NCI-H524 treated with DMSO at 0.1 percent for 48 hours (cell line): ENCODE results near the gene TSHZ2.

Source experiments
- DNase-seq: peaks from one replicate; lab custom pipeline; 2025; lab: John Stamatoyannopoulos, UW

Gene TSHZ2

DNA sequence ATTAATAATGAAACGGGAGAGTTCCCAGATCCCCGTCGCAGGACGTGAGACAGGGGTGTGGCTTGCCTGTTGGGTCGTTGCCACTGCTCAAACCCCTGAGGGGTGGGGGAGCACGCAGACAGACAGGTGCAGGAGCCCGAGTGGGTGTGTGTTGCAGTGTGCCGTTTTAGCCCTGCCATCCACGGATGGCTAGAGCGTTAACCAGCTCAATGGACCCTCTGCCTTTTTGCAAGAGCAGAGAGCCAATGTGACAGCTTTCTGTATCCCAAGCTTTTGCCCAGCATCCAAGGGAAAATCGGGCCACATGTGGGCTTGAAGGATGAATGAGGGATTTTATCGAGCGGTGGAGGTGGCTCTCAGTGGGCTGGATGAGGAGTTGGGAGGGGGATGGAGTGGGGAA lies 237.9 kb downstream of the TSHZ2 start:
- DNase-seq, result no peak

DNA sequence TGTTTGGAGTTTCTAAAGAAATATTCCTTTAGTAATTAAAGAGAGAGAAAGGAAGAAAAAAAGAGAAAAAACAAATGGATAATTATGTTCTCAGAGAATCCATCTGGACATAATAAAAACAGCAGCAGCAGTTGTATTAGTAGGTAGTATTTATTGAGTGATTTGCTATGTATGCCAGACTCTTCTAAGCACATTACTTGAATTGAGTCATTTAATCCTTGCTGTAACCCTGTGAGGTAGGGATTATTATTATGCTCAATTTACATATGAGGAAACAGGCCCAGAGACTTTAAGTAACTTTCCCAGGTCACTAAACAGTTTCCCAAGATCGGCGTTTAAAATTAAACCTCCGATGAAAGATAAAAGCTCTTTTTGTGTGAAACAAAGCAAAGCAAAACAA lies 238.8 kb downstream of the TSHZ2 start:
- DNase-seq, result no peak

DNA sequence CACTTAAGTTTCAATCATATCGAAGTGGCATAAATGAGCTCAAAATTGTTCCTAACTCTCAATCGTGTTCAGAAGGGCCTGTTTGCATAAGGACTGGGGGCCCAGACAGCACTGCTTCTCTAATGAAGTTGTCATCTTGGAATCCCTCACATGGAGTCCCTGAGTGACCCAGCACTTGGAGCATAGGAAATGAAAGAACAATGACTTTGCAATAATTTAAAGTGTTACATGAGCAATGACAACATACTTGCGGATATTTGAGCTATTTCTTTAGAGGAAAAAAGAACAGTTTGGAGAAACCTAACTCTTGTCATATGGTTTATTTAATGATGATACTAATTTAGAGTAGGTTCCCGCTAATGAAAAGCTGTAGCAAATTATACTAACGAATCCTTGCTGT lies 239.9 kb downstream of the TSHZ2 start:
- no peak for DNase-seq

DNA sequence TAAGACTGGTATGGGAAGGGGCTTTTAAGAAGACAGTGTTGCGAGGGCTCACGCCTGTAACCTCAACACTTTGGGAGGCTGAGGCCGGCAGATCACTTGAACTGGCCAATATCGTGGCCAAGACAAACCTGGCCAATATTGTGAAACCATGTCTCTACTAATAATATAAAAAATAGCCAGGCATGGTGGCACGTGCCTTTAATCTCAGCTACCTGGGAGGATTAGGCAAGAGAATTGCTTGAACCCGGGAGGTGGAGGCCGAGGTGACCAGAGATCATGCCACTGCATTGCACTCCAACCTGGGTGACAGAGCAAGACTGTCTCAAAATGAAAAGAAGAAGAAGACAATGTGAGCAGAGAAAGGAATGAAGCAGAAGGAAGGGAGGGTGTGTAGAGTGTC lies 242.2 kb downstream of the TSHZ2 start:
- no peak for DNase-seq

DNA sequence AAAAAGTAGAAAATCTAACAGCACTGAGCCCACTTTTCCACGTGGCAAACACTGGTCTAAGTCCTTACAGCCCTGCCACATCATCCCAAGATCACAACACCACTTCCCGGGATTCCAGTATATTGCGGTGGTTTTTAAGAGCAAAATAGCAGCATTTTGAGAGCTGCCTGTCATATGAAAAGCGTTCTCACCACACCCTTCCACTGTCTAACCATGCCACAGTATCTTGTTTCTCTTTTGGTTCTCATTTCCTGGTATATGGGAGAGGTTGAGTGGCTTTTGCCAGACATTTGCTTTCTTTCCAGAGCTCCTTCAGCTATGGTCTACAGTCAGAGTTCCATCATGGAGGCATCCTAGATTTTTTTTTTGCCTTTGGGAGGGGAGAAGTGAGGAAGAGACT lies 243.0 kb downstream of the TSHZ2 start:
- no peak for DNase-seq

DNA sequence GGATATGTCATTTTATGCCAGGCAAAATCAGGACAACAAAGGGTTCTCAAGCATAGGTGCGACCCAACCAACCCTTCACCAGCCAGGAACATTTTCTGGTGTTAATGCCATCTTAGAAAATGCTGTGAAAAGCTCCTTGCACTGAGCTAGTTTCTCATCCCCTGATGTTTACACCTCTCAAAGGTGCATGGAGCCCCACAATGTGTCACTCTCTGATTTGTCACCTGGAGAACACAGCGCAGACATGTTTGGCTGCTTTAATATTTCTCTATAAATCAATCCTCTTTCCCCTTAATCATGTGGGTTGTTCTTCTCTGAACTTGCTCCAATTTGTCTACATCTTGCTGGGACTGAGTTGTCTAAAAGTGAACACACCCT lies 244.3 kb downstream of the TSHZ2 start:
- DNase-seq, result no peak

DNA sequence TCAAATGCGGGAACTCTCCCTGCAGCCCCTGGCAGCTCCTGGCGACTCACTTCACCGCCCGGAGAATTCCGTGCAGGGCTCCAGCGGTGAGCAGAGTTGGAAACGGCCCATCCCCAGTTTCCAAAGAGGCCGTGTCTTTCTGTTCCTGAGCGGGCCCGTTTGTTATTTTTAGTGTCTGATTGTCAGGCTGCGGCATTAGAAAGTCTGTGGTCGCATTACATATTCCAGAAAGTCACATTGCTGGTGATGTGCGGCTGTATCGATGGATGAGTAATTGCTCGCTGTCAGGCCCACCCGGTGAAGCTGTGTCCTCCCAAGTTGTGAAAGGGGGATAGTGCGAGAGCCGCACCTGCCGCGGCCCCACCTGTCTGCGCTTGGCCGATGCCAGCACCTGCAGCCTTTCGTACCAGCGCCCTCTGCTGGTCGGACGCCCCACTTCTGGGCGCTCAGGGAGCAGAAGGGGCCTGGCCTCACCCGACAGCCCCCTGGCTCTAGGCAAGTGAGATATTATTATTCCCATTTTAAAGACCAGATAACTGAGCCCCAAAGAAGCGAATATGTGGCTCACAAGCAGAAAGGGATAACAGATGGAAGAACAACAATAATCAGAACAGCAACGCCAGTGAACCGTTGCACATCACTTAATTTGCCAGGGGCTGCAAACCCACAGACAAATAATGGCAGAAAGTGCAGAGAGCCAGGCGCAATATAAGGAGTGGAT lies 244.9 kb downstream of the TSHZ2 start:
- no peak for DNase-seq

DNA sequence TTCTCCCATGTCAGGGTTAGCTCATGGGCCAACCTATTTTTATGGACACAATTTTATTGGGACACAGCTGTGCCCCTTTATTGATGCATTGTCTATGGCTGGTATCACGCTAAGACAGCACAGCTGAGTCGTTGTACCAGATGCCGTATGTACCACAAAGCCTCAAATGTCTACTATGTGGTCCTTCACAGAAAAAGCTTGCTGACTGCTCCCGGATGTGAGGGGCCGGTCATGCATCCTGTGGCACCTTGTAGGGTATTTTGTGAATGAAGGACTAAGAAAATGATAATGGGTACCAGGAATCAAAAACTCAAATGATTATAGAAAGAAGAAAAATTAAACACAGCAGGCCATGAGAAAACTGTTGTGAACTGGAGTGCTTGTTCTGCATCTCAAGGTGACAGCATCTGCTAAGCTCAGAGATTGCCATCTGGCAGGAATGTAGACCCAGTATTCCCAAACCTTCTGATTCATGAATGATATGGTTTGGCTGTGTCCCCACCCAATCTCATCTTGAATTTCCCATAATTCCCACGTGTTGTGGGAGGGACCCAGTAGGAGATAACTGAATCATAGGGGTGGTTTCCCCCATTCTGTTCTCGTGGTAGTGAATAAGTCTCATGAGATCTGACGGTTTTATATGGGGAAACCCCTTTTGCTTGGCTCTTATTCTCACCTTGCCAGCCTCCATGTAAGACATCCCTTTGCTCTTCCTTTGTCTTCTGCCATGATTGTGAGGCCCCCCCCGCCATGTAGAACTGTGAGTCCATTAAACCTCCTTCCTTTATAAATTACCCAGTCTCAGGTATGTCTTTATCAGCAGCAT lies 248.5 kb downstream of the TSHZ2 start:
- peak; percentile 51 for DNase-seq

DNA sequence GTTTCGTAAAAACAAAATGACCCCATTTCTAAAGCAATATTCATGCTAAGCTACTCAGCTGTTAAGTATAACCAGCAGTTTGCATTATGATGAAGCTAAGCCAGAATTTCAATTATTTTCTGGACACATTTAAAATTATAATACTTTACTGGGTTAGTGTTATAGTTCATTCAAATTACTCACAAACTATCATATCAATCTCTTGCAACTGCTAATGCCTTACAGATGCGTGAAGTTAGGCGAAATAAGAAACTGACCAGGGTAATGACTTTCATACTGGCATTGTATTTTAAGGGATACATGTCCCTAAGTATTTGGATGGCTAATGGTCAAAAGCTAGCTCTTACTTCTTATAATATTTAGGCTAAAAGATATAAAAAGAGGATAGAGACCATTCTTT lies 249.6 kb downstream of the TSHZ2 start:
- DNase-seq, result no peak

DNA sequence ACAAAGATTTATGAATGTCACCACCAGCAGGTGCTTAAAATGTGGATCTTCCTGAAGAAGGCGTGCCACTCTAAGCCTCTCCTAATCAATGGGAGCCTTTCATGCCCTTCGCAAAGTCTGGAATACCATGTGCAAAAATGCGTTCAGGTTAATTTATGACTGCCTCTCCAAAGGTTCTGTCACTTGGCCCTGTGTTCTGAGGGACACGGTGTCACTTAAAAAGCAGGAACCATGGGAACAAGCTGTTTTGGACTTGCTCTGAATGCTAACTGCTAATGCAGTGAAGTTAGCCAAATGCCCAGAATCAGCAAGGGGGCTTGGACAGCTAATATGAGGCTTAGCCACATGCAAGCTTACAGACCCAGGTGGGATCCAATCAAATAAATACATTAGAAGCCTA lies 250.3 kb downstream of the TSHZ2 start:
- DNase-seq, result no peak

DNA sequence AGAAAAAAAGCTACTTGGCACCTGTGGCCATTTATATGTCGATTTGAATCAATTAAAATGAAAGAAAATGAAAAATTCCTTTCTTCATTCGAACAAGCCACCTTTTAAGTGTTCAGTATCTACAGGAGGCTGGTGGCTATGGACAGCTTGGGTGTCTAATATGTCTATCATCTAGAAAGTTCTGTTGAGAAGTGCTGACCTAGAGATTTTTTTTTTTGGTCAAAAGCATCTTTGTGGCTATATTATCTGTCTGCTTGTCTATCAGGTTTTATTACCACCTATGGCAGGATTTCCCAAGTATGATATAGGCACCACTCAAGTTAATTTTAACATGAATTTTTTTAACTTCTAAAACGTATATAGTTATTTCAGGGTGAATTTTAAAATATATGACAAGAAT lies 250.8 kb downstream of the TSHZ2 start:
- DNase-seq, result no peak

DNA sequence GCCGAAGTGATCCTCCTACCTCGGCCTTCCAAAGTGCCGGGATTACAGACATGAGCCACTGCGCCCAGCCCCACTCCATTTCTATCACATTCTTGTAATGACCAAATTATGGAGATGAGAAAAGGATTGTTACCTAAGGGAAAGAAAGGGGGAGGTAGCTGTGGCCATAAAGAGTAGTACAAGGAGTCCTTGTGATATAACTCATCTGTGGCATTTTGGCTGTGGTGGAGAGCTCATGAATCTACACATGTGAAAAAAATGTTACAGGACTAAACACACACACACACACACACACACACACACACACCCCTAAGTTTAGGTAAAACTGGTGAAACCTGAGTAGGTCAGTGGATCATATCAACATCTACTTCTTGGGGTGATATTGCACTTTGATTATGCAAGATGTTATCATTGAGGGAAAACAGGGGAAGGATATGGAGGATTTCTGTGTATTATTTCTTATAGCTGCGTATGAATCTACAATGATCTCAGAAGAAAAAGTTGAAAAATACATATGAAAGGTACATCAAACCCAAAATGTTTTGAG lies 251.5 kb downstream of the TSHZ2 start:
- no peak for DNase-seq

DNA sequence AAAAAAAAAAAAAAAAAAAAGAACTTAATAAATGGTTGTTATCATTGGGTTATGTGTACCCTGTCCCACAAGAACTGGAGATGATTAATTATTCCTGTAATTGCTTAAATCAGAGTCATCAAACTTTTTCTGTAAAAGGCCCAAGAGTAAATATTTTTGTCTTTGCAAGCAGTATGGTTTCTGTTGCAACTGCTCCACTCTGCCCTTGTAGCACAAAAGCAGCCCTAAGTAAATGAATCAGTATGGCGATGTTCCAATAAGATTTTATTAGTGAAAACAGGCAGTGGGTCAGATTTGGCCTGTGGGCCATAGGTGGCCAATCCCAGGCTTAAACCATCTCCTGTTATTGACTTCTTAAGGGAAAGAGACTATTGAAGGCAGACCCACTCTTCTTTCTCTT lies 252.7 kb downstream of the TSHZ2 start:
- DNase-seq, result no peak

DNA sequence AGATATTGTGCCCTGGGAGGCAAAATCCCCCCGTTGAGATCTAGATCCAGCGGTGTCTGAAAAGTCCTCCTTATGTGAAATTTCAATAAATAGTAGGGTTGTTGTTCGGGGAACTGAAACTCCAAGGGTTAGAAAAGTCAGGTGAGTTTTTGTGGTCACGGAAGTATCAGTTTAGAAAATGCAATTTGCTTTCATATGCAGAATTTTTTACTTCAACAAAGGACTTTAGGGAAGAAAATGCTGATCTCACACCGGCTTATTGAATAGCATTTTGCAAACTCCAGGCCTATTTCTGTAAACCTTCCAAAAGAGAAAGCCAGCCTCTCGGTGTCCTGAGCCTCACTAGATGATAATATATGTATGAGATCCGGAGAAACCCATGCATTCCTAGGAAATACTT lies 254.7 kb downstream of the TSHZ2 start:
- DNase-seq, result no peak

DNA sequence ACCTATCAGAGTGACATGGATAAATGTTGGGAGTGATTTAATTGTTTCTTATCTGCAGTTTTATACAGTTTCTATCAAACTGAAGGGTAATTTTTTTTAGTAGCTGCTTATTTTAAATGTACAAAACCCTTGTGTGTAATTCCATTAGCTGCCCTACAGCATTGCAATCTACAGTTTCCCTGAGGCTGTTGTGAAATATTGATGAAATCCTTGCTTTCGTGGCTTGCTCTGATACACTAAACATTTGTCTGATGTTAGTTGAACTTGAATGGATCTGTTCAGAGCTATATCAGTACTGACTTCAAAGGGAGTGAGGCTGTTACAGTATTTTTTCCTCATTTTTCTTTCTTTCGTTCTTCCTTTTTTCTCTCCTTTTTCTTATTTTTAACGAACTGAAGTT lies 255.4 kb downstream of the TSHZ2 start:
- no peak for DNase-seq

DNA sequence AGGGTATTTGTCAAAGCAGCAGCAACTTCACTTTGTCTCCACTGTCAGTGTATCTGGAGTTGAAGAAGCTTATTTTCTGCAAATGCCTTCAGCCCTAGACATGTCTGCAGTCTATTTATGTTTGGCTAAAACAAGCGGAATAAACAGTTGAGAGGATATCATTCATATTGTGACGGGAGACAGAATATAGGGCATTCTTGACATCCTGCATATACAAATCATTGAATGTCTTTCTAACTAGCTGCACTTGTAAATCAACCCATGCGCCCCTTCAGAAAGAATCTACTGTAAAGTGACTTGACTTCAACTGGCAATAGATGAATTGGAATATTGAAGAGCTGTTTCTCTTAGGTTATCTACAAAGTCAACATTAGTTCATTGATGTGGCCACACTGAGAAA lies 258.9 kb downstream of the TSHZ2 start:
- DNase-seq, result no peak

DNA sequence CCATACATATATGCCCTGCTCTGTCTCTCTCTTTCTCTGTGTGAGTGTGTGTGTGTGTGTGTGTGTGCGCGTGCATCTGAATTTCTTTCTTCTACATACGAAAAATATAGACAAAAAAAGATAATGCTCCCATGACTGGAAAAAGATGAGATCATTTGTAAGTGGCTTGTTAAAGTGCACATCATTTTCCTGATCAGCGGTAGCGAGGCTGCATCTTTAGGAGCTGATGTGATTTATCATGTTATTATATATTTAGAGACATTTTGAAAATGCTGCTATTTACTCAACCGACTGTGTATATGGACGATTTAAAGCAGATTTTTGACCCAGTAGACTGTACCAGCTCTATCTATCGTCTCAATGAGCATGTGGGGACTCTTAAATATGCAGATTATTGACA lies 265.3 kb downstream of the TSHZ2 start:
- no peak for DNase-seq

DNA sequence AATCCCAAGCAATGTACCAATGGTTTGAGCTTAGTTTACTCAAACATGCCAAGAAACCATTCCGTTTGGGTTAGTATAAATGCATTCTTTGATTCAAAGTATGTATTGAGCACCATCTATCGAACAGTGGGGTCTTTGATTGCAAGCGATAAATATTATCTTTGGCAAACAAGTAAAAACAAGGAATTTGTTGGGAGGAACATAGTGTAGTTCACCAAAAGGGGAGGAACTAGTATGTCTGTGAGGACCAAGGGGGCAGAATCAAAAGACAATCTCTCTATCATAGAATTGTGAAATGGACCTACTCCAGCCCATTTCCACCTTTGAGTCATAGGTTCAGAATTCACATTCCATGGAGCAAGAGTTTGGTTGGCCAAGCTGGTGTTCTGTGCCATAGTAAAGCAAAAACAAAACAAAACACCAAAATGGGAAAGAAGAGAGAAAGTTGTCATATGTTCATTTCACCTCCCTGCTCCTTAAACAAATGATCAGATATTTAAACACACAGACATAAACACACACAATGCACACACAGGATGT lies 266.0 kb downstream of the TSHZ2 start:
- no peak for DNase-seq

DNA sequence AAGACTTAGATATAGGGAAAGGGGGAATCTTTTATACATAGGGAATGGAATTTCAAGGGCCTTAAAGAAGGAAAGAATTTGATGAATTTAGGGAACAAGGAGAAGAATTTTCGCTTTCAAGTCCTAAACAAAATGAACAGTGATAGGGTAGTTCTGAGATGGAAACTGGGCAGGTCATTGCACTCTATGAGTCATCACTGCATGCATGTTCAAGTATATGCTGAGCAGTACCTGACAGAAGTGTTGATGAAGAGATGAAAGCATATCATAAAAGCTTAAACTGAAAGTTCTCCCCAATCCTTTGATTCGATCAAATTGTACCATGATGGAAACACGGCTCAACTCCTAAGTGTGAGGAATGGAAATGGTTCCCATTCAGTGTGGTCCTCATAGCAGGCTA lies 271.0 kb downstream of the TSHZ2 start:
- DNase-seq, result no peak

DNA sequence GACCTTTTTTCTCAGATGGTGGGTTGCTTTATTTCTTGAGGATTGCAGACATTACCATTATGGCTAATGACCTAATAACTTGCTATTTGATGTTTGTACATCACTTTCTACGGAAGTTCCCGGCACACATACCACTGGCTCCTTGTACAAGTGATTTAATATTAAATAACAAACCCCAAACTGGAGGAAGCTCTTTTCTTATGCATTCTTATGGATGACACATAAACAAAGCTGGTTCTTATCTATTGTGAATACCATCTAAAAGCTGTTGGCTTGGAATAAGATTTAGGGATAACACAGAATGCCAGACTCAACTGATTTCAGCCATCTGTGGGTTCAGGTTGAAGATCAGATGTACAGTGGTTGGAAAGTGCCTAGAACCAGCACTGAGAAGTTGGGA lies 272.6 kb downstream of the TSHZ2 start:
- no peak for DNase-seq

DNA sequence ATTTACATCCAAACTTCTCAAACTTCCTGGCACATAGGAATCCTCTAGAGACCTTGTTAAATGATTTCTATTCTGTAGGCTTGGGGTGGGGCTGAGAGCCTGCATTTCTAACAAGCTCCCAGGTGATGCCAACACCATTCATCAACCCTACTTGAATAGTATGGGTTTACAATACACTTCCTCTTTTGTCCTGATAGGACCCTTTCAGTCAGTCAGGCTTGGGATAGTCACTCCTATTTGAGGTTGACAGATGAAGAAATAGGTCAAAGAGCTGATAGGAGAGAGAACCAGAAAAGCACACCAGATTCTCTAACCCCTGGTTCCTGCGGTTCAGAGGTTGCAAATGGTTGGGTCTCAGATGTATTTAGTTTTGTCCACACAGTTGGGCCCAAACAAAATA lies 273.4 kb downstream of the TSHZ2 start:
- no peak for DNase-seq

DNA sequence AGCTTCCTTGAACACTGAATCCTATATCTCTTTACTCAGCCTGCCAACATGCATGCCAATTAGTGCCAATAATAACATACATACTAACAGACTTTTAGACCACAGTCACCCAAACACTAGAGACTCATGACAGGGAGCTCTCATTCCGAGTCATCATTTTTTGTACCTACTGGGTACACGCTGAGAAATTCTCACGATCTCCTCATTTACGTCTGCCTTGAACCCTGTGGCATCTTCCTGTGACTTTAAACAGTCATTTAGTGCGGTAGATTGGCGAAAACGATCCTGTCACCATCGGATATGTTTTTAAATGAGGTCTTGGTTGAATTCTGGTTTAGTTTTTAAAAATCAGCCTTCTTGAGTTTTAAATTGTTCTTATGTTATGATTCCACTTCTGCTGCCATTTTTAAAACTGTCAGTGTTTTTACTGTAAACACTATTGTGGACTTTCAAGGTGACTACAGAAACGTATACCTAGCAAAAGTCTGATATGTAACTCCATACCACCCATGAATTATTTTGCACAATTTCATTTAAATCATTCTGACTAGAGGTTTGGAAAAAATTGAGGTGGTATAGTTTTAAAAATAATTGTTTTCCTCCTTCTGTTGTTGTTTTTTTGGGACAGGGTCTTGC lies 275.4 kb downstream of the TSHZ2 start:
- DNase-seq, result no peak

DNA sequence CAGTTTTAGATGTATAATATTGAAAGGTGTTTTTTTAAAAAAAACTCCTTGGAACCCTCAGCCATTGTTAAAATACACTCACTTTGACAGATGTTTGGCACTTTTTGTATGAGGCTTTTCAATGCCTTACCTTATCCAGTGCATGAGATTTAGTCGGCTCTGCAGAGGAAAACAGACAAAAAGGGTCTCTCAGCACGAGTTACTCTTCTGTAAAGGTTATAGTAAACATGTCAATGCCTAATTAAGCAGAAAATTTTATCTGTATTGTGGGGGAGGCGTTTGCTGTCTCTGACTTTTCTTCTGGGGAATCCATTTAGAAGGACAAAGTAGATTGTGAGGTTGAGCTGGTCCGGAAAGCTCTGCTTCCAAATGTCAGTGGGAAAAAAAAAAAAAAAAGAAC lies 278.3 kb downstream of the TSHZ2 start:
- no peak for DNase-seq
